ENCODE measurements around the gene BPI. TPM values are rescaled to one million over a fixed set of nuclear protein-coding genes. Genes with fewer than 3 reads are reported as not detected.

Gene BPI
- not detected in 5 replicates for total RNA-seq (2022; extraction: Qiagen RNA extraction; ENCODE audit: low read depth)

DNA sequence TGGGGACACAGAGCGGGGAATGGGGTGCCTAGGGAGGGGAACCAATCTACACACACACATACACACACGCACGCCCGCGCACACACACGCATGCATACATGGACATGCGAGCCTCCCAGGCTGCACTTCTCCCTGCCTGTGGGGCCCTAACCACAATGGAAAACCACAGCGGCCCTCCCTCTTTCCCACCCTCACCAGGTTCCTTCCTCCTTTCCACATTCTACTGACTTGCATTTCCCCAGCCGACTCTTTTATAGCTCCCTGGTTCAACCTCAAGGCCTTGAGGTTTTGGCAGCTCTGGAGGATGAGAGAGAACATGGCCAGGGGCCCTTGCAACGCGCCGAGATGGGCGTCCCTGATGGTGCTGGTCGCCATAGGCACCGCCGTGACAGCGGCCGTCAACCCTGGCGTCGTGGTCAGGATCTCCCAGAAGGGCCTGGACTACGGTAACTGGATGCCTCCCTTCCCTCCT lies at the start of gene BPI:
TSS of gene BPI (plus strand) at position 249 of the 472 bp plus-strand sequence. CDS start at position 317, 68 bp downstream.

DNA sequence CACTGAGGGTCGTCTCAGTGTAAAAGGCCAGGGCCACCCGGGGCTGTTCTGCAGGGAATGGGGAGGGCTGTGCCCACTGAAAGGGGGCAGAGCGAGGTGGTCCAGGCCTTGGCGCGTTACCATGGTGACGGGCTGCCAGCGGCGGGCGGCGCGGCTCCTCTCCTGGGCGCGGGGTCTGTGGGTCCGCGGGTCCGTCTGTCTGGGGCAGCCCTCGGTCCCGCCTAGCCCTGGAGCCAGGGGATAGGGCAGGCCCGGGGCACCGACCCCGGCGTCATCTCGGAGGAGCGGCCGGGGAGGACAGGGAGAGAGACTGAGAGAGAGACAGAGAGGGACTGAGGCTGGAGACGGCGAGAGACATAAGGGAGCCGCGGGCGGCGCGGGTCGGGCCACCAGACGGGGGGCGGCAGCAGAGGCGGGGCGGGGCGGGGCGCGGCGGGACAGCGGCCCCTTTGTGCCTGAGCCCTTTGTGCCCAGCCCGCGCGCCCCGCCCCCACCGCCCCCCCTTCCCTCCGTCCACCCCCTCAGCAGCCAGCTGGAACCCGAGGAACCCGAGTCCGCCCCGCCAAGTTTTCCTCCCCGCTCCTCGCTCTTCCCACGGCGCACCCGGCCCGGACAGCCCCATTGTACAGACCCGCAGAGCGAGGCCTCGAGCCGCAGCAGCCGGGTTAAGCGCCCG lies 43.4 kb upstream of the BPI start, which contains the start of gene KIAA1755:
TSS of gene KIAA1755 (minus strand) at position 358 of the 676 bp plus-strand sequence. CDS start at position 123, 235 bp downstream.

GRCh38 chr20:38346247-38346651 lies 42.3 kb downstream of the BPI start, which contains the start of gene LBP:
Gene LBP, plus strand, starts transcription at chr20:38346482. Its CDS starts 35 bp downstream, at chr20:38346517.

Other genes with a start within 250 kb of the BPI start
- gene TGM2, start 138.9 kb upstream of the BPI start, total RNA-seq (2022; extraction: Qiagen RNA extraction; ENCODE audit: low read depth): 354 to 502 TPM (median 461 TPM) in 5 replicates
- 0.12 to 0.29 TPM (median 0.15 TPM) in 5 replicates for gene KIAA1755, start 43.4 kb upstream of the BPI start, total RNA-seq (2022; extraction: Qiagen RNA extraction; ENCODE audit: low read depth)
- 0.79 to 1.5 TPM (median 1.3 TPM) in 5 replicates for gene LBP, start 42.3 kb downstream of the BPI start, total RNA-seq (2022; extraction: Qiagen RNA extraction; ENCODE audit: low read depth)
- gene SNHG17, start 131.2 kb downstream of the BPI start, total RNA-seq (2022; extraction: Qiagen RNA extraction; ENCODE audit: low read depth): 188 to 212 TPM (median 197 TPM) in 5 replicates
- gene RALGAPB, start 168.7 kb downstream of the BPI start, total RNA-seq (2022; extraction: Qiagen RNA extraction; ENCODE audit: low read depth): 12.1 to 19.4 TPM (median 17.5 TPM) in 5 replicates